ENCODE data around the gene PEX12.

DNA sequence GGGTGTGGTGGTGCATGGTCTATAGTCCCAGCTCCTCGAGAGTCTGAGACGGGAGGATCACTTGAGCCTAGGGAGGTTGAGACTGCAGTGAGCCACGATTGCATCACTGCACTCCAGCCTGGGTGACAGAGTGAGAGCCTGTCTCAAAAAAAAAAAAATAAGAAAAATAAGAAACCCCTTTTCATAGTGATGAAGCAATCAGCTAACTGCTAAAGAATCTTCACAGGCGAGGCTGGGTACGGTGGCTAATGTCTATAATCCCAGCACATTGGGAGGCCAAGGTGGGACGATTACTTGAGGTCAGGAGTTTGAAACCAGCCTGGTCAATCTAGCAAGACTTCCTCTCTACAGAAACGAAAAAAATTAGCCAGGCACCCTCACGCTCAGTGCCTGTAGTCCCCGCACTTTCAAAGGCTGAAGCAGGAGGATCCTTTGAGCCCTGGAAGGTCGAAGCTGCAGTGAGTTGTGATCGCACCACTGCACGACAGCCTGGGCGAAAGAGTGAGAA lies 41.7 kb downstream of the PEX12 start:
- TF ChIP-seq, protein P1, sequence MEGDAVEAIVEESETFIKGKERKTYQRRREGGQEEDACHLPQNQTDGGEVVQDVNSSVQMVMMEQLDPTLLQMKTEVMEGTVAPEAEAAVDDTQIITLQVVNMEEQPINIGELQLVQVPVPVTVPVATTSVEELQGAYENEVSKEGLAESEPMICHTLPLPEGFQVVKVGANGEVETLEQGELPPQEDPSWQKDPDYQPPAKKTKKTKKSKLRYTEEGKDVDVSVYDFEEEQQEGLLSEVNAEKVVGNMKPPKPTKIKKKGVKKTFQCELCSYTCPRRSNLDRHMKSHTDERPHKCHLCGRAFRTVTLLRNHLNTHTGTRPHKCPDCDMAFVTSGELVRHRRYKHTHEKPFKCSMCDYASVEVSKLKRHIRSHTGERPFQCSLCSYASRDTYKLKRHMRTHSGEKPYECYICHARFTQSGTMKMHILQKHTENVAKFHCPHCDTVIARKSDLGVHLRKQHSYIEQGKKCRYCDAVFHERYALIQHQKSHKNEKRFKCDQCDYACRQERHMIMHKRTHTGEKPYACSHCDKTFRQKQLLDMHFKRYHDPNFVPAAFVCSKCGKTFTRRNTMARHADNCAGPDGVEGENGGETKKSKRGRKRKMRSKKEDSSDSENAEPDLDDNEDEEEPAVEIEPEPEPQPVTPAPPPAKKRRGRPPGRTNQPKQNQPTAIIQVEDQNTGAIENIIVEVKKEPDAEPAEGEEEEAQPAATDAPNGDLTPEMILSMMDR (IDR thresholded peaks at IDR 0.05; ENCODE audit: low read length): no peak
- TF ChIP-seq EZH2phosphoT487 (IDR thresholded peaks at IDR 0.05; ENCODE audit: low read length) (no peak), EZH2 (optimal IDR thresholded peaks at IDR 0.05; ENCODE audit: low read depth, low read length) (no peak)
